GM18499 (cell line): ENCODE results near the gene BRD3.

Experiments used
- ATAC-seq: cut with Tn5 transposase; IDR thresholded peaks from one replicate; pipeline ENCODE4 v1.9.1; 2021; ENCODE audit warnings: moderate number of reproducible peaks; ENCODE audit not compliant: insufficient read depth, unreplicated experiment

Gene BRD3

GRCh38 chr9:134025606-134026541 is 42.0 kb downstream of the BRD3 start:
- no peak for ATAC-seq

GRCh38 chr9:134024828-134025605 is 42.8 kb downstream of the BRD3 start, which contains the start of gene BRD3OS:
BRD3OS (plus strand) TSS chr9:134025481; CDS start chr9:134026748, 1,267 bp downstream.
- ATAC-seq = no peak

GRCh38 chr9:134024214-134024792 is 43.5 kb downstream of the BRD3 start:
- no peak for ATAC-seq

- ATAC-seq = no peak
Observed at GRCh38 chr9:134014946-134015345, 52.9 kb downstream of the BRD3 start.

GRCh38 chr9:134011401-134011800 is 56.4 kb downstream of the BRD3 start:
- no peak for ATAC-seq

- ATAC-seq = no peak
Observed at GRCh38 chr9:134010310-134011173, 57.3 kb downstream of the BRD3 start.

- no peak for ATAC-seq
Observed at GRCh38 chr9:134007571-134007970, 60.3 kb downstream of the BRD3 start.

GRCh38 chr9:134007150-134007549 is 60.7 kb downstream of the BRD3 start:
- no peak for ATAC-seq

- no peak for ATAC-seq
Observed at GRCh38 chr9:134005381-134005780, 62.4 kb downstream of the BRD3 start.

GRCh38 chr9:134004881-134005280 is 62.9 kb downstream of the BRD3 start:
- ATAC-seq = no peak

GRCh38 chr9:134004131-134004873 is 63.5 kb downstream of the BRD3 start:
- no peak for ATAC-seq

- ATAC-seq = no peak
Observed at GRCh38 chr9:134003237-134003636, 64.6 kb downstream of the BRD3 start.

GRCh38 chr9:134002796-134003195 is 65.0 kb downstream of the BRD3 start:
- ATAC-seq = no peak

GRCh38 chr9:133999851-134000265 is 68.0 kb downstream of the BRD3 start:
- no peak for ATAC-seq

GRCh38 chr9:133998915-133999595 is 68.8 kb downstream of the BRD3 start:
- no peak for ATAC-seq

- ATAC-seq = no peak
Observed at GRCh38 chr9:133997584-133997983, 70.2 kb downstream of the BRD3 start.

GRCh38 chr9:133996531-133997520 is 71.0 kb downstream of the BRD3 start:
- ATAC-seq = no peak
